Medulla oblongata (tissue), 1 donor: ENCODE results near the gene MAGOH.
"Not testable (repeated sequence)": the region's sequence is repeated elsewhere in the genome, so short reads cannot be mapped to it uniquely, and the experiment has no call there.

Source experiments
- DNase-seq: peaks from one replicate; pipeline ENCODE4 v3.0.0-alpha.2; 2015; ENCODE audit errors: extremely low spot score

Gene MAGOH

GRCh38 chr1:53186533-53186932 lies 51.8 kb downstream of the MAGOH start:
- no peak for DNase-seq

GRCh38 chr1:53185955-53186297 lies 52.4 kb downstream of the MAGOH start:
- DNase-seq, result not testable (repeated sequence)

GRCh38 chr1:53183095-53183990 lies 55.0 kb downstream of the MAGOH start:
- no peak for DNase-seq

- no peak for DNase-seq
These were observed 55.6 kb downstream of the MAGOH start for GRCh38 chr1:53182716-53183094.

GRCh38 chr1:53182111-53182593 lies 56.2 kb downstream of the MAGOH start:
- DNase-seq, result peak; percentile 84

- DNase-seq, result no peak
These were observed 57.4 kb downstream of the MAGOH start for GRCh38 chr1:53180951-53181350.

GRCh38 chr1:53180226-53180625 lies 58.1 kb downstream of the MAGOH start:
- DNase-seq, result no peak
